Measurements from ENCODE around the gene THSD4. TPM values are rescaled to one million over a fixed set of nuclear protein-coding genes. Genes with fewer than 3 reads are reported as not detected.

THSD4 gene
- total RNA-seq, 3 donors from 2014 or later = 18.3 to 46.2 (median 27.1) TPM

DNA sequence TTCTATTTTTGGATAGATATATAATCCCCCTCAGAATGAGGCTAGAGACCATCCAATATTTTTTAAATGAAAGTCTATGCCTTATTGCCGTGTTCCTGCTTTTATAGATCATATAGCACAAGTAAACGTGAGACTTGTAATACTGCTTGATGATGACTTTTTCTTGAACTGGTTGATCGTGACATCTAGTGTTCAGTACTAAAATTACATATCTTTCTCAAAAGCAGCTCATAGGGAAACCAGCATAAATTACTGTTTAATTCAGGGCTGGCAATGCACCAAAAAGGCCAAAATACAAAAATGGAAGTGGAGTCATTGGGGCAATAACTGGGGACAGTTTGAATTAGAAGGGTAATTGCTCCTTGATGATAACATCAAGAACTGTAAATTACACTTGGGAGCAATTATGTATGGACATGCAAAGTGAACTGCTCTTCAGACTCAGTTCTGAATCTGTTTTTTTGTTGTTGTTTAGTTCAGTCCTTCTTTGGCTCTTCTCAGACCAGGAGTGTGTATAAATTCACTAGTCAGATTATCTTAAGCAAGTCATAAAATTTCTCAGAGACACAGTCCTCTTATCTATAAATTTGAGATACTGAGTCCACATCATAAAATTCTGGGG, 325.3 kb downstream of the THSD4 start:
- Histone ChIP-seq H3K4me1 (ENCODE audit: low read depth) (peaks cover 8% of the 10 kb centered on the region), H3K4me3 (no peak overlapping the region), H3K9me3 (no peaks in the 10 kb centered on the region), H3K36me3 (ENCODE audit: low read depth) (no peaks in the 10 kb centered on the region)
- TF ChIP-seq, protein P1, sequence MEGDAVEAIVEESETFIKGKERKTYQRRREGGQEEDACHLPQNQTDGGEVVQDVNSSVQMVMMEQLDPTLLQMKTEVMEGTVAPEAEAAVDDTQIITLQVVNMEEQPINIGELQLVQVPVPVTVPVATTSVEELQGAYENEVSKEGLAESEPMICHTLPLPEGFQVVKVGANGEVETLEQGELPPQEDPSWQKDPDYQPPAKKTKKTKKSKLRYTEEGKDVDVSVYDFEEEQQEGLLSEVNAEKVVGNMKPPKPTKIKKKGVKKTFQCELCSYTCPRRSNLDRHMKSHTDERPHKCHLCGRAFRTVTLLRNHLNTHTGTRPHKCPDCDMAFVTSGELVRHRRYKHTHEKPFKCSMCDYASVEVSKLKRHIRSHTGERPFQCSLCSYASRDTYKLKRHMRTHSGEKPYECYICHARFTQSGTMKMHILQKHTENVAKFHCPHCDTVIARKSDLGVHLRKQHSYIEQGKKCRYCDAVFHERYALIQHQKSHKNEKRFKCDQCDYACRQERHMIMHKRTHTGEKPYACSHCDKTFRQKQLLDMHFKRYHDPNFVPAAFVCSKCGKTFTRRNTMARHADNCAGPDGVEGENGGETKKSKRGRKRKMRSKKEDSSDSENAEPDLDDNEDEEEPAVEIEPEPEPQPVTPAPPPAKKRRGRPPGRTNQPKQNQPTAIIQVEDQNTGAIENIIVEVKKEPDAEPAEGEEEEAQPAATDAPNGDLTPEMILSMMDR (IDR thresholded peaks at IDR 0.05) = peak; percentile 33
- intact Hi-C loops (cut with DNase I, micrococcal nuclease) = loop anchor here in 1 of 2 donors (5.0 kb wide), 1 partner anchor 323 kb away; the partner anchor contains the start of gene THSD4
- DNase-seq (peak in 1 of 3 donors; percentile 19), ATAC-seq (peak; percentile 79)

DNA sequence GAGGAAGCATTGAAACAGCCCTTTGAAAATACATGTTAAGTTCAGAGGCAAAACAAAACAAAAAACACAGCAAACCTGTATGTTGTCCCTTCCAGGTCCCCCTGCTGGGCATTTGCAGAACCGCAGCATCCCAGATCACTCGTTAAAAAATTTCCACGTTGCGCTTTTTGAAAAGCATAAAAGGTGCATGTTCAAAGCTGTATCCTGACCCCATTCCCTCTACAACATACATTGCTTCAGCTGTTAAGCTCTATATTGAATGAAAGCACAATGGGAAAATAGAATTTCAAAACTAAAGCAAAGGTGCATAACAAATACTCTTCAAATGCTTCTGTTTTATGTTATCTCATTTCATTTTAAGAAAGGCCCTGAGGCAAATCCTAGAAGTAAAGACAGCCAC, 328.3 kb downstream of the THSD4 start:
- DNase-seq (peak in 2 of 3 donors; percentile 70 to 77), ATAC-seq (peak; percentile 49)
- TF ChIP-seq, protein P1 (IDR thresholded peaks at IDR 0.05) = peak; percentile 88
- Histone ChIP-seq H3K36me3 (ENCODE audit: low read depth) (no peaks in the 10 kb centered on the region), H3K9me3 (no peaks in the 10 kb centered on the region), H3K4me3 (no peak overlapping the region), H3K4me1 (ENCODE audit: low read depth) (peaks cover 8% of the 10 kb centered on the region)
- intact Hi-C loops (cut with DNase I, micrococcal nuclease) = loop anchor here in 1 of 2 donors (5.0 kb wide), 1 partner anchor 326 kb away; the partner anchor contains the start of gene THSD4

DNA sequence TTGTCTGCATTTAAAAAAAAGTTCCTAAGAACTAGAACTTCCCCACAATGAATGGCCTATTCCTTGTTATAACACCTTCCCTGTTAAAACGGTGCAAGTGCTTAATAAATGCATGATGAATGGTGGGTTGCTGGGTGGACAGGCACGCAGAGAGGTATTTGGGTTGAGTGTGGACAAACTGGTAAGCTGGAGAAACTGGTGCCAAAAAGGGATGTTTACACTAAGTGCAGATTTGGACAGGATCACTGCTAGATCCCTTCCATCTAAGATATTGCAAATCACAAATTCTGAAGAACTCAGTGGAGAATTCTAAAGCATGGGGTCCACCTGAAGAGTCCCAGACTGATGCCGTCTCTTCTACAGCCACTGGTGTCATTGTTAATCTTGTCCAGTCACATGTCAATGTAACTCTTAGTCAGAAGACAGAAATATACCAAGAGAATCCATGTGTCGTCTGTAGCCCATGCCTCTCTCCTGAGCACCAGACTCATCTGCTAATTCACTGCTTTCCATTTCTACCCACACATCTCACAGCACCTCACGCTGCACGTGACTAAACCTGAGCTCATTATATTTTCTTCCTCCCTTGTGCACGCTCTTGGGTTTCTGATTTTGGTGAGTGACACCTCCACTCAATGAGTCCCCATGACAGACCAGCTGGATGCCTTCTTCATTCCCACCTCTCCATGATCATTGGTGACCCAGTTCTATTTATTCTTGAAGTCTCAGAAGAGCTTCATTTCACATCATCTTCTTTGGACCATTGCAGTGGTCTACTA, 328.9 kb downstream of the THSD4 start:
- TF ChIP-seq, protein P1 (IDR thresholded peaks at IDR 0.05) = no peak
- ATAC-seq = no peak
- Histone ChIP-seq H3K9me3 (no peaks in the 10 kb centered on the region), H3K4me3 (no peak overlapping the region), H3K36me3 (ENCODE audit: low read depth) (no peaks in the 10 kb centered on the region), H3K4me1 (ENCODE audit: low read depth) (peaks cover 8% of the 10 kb centered on the region)
- DNase-seq = no peak
- intact Hi-C loops (cut with DNase I, micrococcal nuclease) = loop anchor here in 1 of 2 donors (5.0 kb wide), 1 partner anchor 327 kb away; the partner anchor contains the start of gene THSD4

DNA sequence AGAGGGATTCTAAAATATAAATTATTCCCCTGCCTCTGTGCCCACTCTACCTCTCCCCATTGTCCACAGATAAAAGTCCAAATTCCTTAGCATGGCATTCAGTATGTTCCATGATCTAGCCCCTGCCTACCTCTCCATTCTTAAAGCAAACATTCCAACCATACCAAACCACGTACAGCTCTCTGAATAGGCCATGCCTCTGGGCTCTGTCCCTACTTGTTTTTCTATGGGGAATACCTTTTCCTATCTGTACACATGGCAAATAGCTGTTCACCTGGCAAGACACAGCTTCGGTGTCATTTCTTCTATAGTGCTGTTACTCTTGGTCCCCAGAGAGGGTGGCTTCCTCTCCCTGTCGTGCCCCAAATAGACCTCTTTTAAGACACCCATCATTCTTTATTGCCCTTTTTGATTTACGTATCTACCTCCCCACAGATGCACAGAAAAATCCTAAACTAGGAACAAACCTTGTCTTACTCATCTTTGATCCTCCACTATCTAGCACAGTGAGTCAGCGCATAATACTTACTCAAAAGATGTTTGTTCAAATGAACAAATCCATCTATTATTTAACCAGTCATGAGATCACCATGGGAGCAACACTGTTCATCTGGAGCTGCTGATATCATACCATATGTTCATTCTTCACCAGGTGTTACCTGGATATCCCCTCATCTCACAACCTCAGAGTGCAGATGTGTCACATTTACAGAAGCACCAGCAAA, 329.8 kb downstream of the THSD4 start:
- no peaks in the 10 kb centered on the region for H3K36me3 ChIP-seq (ENCODE audit: low read depth)
- H3K9me3 ChIP-seq = no peaks in the 10 kb centered on the region
- intact Hi-C loops (cut with DNase I, micrococcal nuclease) = loop anchor here (5.0 kb wide), 2 partner anchors 287 to 328 kb away; partner anchors contain the start of gene THSD4 (in 1 of the 2)
- no peak for DNase-seq
- peaks cover 8% of the 10 kb centered on the region for H3K4me1 ChIP-seq (ENCODE audit: low read depth)
- H3K4me3 ChIP-seq = no peak overlapping the region
- no peak for ATAC-seq
- TF ChIP-seq, protein P1 (IDR thresholded peaks at IDR 0.05) = no peak

All from mucosa of descending colon (tissue), 3 donors.